ENCODE measurements around the gene MFN2. TPM values are rescaled to one million over a fixed set of nuclear protein-coding genes. Genes with fewer than 3 reads are reported as not detected.

MFN2 gene
- total and polyA plus RNA-seq, 9 of the 15 experiments (the other 6 are each of a cell fraction or from before 2014, with no cell fraction given): 10.5 to 158 (median 87.1) TPM

GRCh38 chr1:12038356-12039163 lies 58.3 kb downstream of the MFN2 start (continued):
- TF ChIP-seq AFF4 (CRISPR knock-in tag; IDR thresholded peaks at IDR 0.05) (no peak), ATF7 (IDR thresholded peaks at IDR 0.05) (peak; percentile 83), POLR2AphosphoS2 (IDR thresholded peaks at IDR 0.05; ENCODE audit: low read length) (no peak), BRD4 (IDR thresholded peaks at IDR 0.05) (no peak), ZFX (CRISPR knock-in tag; IDR thresholded peaks at IDR 0.05) (no peak), ZNF174 (CRISPR knock-in tag; IDR thresholded peaks at IDR 0.05) (no peak), RBM15 (IDR thresholded peaks at IDR 0.05; ENCODE audit: insufficient read depth, low read length) (no peak)
